GM12872 (cell line): ENCODE results near the gene USP6NL.

Experiments used
- TF ChIP-seq, protein P1 (sequence below): IDR thresholded peaks from 3 replicates; pipeline ENCODE4 v1.5.1; 2011; ENCODE audit warnings: low read depth, mild to moderate bottlenecking, low read length, moderate library complexity; ENCODE audit not compliant: insufficient read depth

USP6NL gene

GRCh38 chr10:11612021-11613001 is 861 bp upstream of the USP6NL start:
- TF ChIP-seq, protein P1, sequence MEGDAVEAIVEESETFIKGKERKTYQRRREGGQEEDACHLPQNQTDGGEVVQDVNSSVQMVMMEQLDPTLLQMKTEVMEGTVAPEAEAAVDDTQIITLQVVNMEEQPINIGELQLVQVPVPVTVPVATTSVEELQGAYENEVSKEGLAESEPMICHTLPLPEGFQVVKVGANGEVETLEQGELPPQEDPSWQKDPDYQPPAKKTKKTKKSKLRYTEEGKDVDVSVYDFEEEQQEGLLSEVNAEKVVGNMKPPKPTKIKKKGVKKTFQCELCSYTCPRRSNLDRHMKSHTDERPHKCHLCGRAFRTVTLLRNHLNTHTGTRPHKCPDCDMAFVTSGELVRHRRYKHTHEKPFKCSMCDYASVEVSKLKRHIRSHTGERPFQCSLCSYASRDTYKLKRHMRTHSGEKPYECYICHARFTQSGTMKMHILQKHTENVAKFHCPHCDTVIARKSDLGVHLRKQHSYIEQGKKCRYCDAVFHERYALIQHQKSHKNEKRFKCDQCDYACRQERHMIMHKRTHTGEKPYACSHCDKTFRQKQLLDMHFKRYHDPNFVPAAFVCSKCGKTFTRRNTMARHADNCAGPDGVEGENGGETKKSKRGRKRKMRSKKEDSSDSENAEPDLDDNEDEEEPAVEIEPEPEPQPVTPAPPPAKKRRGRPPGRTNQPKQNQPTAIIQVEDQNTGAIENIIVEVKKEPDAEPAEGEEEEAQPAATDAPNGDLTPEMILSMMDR = no peak

DNA sequence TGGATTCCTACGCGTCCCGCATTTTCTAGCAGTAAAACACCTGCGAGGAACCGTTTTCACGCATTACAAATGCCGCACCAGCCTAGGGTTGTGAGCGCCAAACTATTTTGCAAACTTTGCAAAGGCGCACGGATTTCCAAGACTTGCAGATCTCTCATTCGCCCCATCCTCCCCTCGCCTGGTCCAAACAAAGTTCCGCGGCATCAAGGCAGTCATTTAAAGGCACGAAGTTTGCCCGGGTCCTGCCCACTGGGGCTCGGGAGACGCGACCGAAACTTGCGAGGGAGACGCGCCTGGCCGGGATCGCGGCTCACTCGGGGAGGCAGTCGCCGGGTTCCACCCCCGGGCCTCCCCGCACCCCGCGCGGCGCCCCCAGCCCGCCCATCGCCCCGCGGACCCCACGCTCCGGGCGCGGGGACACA is 613 bp downstream of the USP6NL start:
- TF ChIP-seq, protein P1 = no peak

DNA sequence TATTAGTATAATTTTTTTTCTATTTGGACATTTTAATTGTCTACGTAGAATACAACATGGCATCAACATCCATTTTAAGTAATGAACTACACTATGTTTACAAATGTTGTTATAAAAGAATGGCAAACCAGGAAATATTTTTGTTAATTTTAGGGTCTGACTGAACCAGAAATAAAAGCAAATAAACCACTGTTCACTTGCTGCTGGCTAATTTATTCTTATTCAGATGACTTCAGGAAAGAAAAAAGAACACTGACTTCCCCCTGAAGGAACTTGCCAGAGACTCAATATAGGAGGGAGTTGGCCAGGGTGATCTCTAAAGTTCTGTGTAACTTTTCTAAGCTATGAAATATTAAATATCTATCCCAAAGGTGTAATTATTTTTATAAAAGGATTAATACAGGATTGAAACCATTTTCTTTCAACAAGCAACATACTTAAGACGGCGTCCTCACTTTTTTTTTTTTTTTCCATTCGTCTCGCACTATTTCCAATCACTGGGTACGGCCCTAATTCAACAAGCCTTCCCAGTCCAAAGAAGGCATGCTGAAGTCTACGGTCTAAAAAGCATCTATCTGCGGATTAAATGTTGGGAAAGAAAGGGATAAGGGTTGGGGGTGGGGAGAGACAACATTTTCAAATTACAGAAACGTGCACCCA is 1.2 kb downstream of the USP6NL start:
- TF ChIP-seq, protein P1 = no peak

DNA sequence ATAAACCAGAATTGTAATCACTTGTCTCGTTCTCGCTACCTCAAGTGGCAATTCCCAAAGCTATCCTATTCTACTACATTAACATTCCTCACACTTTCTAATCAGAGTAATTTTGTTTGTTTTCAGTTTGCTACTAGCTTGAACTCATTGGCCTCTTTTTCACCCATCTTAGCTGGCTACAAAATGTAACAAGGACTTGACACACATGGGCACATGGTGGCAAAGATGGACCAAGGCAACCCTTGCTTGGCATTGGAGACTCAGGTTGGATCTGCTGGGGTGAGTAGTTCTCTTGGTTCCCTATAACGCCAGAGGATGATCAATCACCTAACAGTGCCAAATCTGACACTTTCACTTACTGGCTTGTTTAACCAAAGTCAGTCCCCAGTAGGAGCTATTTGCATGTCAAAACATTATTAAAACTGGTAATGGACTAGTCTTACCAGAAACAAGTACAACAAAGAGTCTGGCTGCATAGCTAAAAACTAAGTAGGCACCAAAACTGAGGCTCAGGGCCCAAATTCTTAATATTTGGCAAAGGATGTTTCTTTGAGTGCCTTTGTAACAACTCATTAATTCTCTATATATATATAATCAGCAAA is 1.9 kb downstream of the USP6NL start:
- TF ChIP-seq, protein P1 = no peak

DNA sequence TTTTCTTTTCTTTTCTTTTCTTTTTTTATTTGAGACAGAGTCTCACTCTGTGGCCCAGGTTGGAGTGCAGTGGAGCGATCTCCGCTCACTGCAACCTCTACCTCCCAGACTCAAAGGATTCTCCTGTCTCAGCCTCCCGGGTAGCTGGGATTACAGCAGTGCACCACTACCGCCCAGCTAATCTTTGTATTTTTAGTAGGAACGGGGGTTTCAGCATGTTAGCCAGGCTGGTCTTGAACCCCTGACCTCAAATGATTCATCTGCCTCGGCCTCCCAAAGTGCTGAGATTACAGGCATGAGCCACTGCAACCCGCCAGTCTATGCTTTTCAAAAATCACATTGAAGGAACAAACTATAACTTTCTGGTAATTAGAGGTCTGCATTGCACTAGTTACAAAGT is 2.4 kb downstream of the USP6NL start:
- TF ChIP-seq, protein P1 = no peak

DNA sequence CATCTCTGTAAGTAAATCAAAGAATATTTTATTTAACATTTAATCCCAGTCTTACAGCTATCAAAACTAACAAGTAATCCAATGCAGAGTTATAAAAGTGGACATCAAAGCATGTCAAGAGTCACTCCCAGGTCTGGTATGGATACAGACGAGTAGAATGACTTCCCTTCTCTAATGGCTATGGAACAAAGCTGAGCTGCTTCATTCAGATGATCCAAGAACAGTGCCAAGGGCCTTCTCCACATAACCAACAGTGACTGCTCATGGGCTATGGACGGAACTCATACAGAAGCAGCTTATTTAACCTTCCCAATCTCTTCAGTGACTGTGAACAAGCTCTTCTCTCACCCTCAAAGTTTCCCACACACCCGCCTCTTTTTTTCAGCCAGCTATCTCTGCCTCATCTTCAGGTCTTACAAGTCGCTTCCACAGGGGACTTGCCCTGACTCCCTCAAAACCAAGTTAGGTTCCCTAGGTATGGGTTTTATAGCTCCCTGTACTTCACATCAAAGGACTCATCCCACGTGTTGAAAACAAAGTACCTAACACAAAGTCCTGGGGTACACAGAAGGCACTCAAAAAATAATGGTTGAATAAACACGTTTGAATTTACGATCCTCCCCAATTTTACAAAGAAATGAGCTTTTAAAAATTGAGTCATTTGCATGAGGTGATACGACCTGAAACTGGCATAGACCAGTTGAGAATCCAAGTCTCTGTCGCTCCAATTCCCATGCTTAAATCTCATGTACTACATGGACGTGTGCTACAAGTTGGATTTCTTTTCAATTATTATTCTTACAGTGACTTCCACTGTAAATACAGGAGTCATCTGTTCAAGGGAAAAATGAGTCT is 3.1 kb downstream of the USP6NL start:
- TF ChIP-seq, protein P1 = no peak
